Right forelimb (tissue), 1 donor: ENCODE measurements around the gene SBF2.
A peak's percentile ranks its signal among the peaks of the same experiment; 100 is the strongest.
"Not testable (repeated sequence)": the region's sequence is repeated elsewhere in the genome, so short reads cannot be mapped to it uniquely, and the experiment has no call there.

Experiments
- DNase-seq: peaks from one replicate; pipeline ENCODE4 v3.0.0-alpha.2; 2018

Gene SBF2

DNA sequence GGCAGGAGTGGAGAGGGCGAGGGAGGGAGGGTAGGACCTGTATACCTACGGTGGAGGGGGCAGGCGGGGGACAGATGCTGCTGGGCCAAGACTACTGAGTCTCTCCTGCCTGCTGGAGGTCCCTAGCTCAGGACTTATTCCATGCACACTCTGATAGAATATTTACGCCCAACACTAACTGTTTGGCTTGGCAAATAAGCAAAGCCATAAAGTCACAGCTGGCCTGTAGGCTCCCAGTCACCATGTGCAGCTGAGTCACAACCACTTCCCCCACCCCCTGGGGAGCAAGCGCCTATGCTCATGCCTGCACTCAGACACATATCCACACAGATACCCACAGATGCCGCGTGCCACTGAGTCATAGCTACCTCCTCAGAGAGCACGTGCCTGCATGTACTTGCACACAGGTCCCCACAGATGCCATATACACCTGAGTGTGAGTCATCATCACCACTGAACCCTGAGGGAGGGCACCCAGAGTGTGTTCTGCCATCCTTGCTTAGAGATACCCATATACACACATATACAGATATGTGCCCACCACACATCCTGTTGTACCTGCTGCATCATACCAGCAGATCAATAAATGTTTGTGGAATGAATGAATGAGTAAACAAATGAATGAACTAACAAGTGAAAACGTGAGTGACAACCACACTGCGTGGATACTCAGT is 534.4 kb downstream of the SBF2 start:
- peak; percentile 73 for DNase-seq

DNA sequence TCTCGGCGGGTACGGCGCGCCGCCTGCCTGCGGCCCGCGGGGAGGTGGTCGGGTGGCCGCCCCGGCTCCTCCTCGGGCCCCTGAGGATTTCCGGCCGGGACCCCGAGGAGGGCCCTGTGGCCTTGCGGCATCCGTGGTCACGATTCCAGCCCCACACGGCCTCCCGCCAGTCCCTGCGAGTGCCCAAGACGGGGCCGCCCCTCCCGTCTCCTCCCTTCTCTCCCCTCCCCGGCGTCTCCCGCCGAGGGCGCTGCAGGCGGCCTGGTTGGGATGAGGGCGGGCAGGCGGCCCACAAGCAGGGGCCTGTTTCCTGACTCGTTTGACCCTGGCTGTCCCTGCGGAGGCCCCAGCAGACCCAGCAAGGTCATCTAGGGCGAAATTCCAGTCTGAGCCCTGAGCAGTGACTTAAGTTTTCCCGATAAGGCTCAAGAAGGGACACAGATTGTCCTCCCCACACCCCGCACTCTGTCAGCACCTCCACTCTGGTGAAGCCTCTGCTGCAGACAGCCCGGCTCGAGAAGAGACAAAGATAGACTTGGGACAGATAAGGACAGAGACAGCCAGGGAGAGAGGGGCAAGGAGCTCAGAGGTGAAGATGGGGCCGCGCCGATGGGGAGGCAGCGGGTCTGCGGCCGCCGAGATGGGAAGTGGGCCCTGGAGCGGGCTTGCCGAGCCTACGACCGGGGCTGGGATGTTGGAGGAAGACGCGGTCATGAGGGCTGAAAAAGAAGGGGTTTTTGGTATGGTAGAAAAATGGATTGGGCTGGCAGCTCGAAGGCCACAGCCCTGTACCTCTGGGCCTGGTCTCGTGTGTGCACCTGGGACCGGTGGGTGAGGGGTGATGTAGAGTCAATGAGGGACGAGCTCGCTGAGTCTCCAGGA is 535.1 kb downstream of the SBF2 start:
- DNase-seq, result peak; percentile 85

DNA sequence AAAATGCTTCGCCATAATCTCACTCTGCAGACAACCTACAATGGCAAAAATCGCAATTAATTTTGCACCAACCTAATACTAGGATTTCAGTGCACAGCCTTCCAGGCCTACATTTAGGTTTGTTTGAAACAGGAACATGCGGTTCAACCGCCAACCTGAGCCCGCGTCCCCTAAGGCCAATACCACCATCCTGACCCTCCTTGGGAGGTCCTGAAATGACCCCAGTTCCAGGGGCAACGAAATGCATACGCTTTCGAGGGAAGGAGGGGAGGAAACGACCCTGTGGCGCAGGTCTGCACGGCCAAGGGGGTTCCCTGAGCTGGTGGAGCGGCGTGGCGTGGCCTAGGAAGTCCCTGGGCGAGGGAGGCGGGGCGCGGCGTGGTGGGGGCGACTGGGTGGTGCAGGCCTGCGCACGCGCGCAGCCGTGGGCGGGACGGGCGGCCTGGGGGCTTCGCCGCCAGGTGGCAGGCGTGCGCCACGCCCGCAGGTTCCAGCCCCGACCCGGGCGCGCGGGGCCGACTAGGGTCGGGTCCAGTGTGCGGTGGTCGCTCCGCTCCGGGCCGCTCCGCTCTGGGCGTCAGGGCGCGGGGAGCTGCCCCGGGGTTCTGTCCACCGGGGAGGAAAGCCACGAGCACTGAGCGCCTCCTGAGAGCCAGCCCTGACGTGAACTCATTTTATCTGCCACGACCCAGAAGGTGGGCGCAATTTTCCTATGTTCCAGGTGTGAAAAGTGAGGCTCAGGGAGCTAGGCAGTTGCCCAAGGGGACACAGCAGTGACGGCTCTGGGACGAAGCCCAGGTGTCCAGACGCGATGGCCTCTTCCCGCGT is 536.0 kb downstream of the SBF2 start:
- peak; percentile 90 for DNase-seq

DNA sequence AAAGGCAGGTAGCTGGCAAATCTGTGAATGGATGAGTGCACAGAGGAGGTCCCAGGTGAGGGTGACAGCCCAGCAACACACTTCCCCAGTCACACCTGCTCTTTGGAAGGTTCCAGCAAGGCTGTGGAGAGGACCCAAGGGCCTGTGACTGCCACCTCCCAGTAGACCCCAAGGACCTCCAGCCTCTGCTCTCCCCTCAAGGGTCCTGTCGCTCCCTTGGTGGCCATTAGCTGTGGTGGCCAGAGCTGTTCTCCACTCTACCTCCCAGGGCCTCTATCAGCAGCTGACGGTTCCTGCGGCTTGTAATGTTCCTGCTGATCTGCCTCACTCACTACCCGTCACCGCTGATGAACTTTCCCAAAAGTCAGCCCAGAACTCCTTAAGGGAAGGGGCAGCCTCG is 537.1 kb downstream of the SBF2 start:
- DNase-seq, result no peak

DNA sequence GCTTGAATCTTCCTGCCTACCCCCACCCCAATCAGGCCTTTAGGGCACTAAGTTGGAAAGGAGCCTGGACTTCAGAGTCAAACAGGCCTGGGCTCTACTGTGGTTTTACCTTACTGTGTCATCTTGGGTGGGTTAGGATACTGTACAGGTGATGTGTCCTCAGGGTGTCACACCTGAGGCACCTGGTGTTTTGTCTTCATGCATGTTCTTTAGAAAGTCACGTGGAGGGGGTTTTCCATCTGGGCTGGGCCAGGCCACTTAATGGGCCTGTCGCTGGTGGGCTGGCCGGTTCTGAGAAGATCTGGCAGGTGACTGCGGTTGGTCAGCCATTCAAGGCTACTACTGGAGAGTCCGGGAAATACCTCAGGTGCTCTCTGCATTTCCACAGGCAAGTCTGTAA is 537.6 kb downstream of the SBF2 start:
- DNase-seq, result no peak

DNA sequence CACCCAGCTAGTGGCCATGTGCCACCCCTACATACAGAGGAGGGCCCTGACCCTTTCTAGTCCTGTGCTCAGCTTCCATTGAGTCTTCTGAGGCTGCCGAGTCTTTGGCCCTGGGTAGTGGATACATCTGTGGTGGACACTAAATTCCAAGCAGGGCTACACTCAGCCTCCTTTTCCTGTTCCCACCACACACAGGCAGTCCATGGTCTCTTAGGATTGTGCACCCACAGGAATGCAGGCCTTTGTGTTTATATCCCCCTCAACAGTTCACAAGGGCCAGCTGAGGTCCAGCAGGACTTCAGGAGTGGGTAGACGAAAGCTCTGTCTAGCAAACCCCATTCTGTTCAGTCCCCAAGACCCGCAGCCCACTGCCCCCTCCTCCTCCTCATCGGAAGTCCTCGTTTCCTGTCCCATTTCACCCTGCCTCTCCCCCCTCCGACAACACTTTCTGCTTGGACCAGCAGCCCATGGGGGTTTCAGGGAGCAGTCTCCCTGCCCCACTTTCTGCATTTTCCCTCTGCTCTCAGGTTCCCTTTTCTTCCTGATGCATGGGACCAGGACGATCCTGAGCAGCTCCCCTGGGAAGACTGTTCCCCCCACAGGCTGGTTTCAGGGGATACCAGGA is 538.3 kb downstream of the SBF2 start:
- no peak for DNase-seq

DNA sequence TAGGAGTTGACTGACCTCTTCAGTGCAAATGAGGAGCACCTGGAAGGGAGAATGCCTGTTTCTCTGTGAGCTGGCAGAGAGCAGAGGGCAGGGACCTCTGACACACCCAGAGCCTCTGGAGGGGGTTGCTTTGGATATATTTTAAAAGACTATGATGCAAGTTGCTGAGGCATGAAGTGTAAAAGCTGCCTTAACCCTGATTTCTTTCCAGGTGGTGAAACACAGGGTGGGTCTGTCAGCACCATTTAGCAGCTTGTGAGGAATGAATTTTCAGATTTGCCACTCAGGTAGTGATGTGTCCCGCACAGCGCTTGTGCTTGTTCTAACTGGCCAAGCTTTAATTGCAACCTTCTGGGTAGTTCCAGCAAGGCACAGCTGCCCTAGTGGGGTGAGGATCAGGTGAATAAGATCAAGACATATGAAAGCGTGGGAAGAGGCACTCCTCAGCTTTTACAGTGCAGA is 540.0 kb downstream of the SBF2 start:
- DNase-seq, result no peak

DNA sequence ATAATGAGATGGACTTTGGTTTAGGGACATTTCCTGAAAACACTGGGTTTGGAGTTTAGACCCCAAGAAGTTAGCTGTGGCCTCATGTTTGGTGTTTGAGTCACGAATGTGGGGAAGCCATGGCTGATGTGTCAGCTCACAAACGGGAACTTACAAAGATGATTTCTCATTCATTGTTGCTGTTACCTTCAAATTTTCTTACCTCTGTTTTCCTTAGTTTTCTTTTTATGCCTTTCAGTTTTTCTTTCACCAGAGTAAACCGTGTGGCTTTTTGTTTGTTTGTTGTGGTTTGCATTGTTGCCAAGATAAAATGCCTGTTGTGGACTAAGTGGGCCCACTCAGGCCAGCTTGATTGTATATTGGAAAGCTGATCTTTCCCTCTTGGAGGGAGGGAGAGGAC is 541.0 kb downstream of the SBF2 start:
- DNase-seq, result no peak

DNA sequence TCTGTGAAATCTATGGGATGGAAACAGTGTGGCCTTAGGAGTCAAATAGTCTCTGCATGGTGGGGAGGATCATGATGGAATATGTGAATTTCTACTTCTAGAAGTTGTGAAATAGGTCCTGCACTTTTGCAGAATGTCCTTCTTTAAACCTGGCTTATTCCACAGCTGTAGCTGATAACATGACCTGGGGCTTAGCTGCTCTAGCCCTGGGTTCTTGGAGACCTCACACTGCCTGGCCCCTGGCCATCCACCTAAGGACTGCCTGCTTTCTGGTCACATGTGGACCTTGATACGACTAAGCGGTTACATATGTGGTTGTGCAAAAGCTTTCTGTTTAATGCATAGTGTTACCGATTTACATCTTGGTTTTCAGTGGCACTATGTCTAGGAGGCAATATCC is 541.9 kb downstream of the SBF2 start:
- no peak for DNase-seq

DNA sequence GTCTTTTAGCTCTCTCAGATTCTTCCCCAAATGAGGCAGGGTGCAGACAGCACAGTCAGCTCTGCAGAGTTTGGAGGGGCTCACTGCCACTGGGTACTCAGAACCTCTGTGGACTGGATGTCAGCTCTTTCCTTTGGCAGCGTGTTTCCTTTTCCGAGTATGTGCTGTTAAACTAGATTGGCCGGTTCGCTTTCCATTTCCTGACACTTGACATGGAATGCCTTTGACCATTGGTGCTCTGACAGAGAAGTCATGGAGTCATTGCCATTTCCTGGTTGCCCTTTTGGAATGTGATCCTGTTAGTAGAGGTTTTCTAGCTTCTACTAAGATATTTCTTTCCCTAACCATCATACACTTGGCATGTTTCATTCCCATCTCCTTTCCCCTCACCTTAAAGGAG is 543.5 kb downstream of the SBF2 start:
- DNase-seq, result no peak

DNA sequence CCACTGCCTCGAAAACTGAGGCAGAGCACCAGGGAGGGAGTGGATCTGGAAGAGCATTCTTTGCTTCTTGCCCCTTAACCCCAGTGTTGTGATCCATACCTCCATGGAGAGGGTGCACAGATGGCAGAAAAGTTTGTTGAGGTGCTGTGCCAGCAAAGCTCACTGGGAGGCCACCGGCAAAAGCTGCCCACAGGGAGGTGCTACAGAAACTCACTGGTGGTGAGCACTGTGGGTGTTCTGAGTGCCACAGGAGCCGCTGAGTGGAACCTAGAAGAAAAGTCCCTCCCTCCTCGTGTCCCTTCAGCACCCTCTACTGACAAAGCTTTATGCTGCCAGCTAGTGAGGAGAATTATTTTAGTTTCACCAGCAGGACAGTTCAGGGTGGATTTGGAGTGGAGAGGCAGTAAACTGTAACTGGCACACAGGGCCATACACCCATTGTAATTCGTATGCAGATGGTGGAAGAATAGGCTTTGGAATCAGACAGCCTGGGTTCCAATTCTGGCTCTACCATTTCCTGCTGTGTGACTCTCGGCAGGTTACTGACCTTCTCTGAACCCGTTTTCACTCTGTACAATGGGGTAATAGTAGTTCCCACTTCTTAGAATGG is 545.6 kb downstream of the SBF2 start:
- peak; percentile 61 for DNase-seq

DNA sequence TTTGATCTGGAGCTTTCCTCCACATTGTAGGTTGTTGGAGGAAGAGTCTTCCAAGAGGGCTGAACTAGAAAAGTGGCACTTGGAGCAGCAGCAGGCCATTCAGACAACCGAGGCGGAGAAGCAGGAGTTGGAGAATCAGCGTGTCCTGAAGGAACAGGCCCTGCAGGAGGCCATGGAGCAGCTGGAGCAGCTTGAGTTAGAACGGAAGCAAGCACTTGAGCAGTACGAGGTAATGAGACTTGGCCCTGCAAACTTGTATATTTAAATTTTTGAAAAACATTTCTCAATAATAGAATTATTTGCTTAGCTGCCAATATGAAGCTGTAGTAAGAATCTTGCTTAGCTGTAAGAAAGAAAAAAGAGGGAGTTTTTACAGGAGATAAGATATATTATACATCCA is 546.2 kb downstream of the SBF2 start:
- DNase-seq, result no peak

DNA sequence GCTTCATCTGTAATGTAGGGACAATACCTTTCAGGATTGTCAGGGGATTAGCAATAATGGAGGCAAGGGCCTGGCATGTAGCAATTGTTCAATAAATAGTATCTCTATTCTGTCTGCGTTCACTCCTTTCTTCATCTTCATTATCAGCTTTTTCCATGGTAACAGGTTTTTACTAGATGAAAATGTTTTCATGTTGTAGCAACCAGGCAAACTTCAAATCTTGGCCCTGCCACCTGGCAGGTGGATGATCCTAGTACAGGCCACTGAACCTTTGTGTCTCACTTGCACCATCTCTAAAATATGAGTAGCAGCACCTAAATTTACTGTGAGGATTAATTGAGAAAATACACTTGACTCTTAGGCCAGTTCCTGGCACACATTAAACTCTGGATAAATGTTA is 546.8 kb downstream of the SBF2 start:
- DNase-seq, result no peak

DNA sequence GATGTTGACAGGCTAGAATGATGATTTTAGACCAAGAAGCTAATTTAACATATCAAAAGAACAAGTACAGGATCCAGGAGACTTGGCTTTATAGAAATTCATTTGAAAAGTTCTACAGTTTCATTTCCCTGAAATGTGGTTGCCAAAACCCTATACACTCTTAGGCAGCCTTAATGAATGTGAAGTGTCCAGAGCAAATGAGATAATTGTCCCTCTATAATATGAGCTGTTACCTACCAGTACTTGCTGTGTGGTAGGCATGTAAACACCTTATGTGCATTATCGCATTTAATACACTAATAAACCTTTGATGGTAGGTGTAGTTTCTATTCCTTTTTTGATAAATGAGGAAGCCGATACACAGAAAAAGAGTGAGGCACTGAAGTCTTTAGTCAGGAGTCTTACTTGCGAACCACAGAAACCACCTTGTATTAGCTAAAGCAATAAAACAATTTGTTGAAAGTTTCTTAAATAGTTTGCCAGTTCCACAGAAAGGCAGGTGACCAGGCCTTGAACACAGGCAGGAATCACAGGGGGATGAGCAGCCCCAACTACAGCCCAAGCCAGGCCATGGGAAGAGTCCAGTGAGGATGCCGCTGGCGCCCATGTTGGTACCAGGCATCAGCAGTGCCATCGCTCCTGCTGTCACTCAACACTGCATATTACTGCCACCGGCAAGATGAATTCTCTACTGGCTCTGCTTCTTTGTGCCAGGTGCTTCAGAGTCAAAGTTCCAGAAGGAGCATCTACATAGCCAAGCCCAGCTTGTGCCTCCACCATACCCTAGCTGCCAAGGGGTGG is 548.4 kb downstream of the SBF2 start:
- DNase-seq, result no peak

DNA sequence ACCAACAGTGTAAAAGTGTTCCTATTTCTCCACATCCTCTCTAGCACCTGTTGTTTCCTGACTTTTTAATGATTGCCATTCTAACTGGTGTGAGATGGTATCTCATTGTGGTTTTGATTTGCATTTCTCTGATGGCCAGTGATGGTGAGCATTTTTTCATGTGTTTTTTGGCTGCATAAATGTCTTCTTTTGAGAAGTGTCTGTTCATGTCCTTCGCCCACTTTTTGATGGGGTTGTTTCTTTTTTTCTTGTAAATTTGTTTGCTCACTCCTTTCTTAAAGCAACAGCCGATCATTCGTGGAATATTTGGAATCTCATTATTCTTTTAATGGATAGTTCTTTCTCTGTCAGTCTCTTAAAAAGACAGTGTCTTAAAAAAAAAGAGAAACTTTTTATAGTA is 550.5 kb downstream of the SBF2 start:
- DNase-seq, result not testable (repeated sequence)

DNA sequence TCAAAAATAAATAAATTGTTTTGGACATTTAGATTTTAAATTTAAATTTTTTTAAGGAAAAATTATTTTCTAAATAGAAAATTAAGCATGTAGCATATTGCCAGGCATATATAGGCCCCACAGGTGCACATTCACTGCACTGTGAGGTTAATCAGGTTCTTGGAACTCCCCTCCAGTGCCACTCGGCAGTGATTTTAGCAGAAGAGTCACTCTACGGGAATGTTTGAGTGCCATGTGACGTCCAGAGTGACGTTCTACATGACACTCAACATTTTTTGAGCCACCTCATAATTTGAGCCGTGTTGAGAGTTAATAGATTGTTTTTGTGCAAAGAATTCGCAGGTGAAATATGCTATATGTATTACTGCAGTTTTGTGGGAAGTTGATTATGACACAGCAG is 552.8 kb downstream of the SBF2 start:
- DNase-seq, result no peak

DNA sequence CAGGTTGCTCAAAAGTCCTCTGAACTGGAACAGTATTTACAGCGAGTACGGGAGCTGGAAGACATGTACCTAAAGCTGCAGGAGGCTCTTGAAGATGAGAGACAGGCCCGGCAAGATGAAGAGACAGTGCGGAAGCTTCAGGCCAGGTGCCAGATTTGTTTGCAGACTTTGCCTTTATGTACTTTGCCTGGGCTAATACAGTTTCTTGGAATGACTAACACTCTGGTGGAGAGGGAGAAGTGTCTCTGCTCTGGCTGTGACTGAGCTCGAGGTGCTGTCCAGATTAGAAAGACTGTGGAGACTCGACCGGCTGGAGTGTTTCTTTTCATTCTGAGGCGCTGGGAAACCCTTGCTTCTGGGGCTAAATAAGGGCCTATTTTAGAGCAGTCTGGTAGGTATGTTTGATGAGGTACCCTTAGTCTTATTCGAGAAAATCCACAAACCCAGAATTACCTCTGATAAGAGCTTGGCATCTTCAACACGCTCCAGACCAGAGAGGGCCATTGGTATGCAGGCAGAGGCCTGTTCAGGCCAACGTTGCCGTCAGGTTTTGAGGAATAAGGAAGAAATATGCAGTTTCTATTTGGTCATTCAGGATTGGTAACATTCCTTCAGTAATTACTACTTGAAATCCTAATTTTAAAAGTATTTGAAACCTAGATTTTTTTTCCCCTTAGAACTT is 553.7 kb downstream of the SBF2 start:
- no peak for DNase-seq

DNA sequence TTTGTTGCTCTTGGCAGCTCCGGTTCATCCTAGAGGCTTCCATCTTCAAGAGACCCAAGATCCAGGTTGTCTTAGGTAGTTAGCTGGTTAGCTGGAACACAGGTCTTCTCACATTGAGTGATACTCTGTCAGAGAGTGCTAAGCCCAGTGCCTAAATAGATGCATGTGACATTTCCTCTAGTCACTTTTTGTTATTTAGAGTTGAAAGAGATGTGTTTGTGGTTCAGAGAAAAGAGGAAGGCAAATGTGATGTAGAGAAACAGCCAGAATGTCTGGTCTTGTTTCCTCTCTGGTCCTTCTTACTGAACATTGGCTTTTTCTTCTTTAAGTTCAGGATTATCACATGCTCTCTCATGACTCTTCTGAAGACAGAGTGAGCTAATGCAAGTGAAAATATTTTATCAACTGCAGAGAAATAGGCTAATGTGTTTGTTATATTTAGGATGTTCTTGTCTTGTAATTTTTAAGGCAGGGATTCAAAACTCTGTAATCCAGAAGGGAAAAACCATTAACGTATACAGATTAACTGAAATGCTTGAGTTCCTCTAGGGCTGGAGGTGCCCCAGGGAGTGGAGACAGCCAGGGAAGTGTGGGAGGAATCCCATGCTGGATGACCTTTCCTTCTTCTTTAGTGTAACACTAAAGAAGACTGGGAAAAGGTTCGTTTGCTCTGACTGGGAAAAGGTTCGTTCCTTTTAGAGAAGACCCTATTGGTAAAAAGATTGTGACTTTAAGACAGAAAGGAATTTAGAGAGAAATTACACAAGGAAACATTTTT is 554.7 kb downstream of the SBF2 start:
- no peak for DNase-seq

DNA sequence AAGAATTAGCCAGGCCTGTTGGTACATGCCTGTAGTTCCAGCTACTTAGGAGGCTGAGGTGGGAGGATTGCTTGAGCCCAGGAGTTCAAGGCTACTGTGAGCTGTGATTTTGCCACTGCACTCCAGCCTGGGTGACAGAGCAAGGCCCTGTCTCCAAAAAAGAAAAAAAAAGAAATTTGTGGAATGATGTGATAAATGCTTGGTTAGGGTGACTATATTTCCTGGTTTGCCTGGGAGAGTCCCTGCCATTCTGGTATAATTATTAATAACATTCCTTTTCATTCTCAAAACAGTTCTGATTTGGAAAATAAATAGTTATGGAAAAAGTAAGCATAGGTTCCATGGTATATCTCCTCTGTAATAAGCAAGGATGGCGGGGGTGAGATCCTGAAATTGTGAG is 555.3 kb downstream of the SBF2 start:
- DNase-seq, result no peak

DNA sequence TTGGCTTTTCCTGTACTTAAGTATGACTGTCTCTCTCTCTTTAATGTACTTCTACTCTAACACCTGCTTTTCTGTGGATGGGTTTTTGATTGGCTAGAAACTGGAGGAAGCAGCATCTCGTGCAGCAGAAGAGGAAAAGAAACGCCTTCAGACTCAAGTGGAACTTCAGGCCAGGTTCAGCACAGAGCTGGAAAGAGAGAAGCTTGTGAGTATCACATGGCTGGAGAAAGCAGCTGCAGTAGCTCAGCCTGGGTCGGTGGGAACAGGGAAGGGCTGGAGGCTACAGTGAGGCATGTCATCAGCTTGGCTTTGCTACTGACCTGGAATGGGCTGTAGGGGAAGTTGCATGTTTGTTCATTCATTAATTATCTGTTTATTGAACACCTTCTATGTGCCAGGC is 555.9 kb downstream of the SBF2 start:
- DNase-seq, result no peak
